GM12864 (cell line): ENCODE data around the gene FGF1.

Source experiments
- DNase-seq: peaks from one replicate; pipeline ENCODE4 v3.0.0-alpha.2; 2011; ENCODE audit warnings: low read depth
- H3K4me3 ChIP-seq: 2 replicates; pipeline ENCODE4 v1.5.1; 2011; ENCODE audit warnings: mild to moderate bottlenecking, low read depth, low read length, control low read depth
- TF ChIP-seq, protein P1 (sequence below): IDR thresholded peaks from 2 replicates; pipeline ENCODE4 v1.5.1; 2011; ENCODE audit warnings: low read depth, mild to moderate bottlenecking, moderate library complexity, low read length, control low read depth, inconsistent platforms; ENCODE audit errors: missing control alignments

FGF1 gene

DNA sequence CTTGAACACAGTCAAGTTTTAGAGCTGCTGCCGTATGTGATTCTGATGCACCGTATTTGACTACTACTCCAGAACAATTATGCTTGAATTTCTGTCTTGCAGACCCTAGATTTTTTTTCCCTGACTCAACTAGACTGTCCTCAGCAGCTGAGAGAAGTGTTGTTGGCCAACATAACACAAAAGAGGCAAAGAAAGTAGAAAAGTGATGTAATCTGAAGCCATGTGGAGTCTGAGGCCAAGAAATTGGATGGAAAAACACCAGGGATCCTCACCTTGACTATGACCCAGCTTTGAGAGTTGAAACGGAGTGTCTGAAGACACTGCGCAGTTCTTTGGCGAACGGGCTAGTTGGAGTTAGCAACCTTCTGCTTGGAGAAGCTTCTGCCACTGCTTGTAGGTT, 36.3 kb upstream of the FGF1 start:
- TF ChIP-seq, protein P1, sequence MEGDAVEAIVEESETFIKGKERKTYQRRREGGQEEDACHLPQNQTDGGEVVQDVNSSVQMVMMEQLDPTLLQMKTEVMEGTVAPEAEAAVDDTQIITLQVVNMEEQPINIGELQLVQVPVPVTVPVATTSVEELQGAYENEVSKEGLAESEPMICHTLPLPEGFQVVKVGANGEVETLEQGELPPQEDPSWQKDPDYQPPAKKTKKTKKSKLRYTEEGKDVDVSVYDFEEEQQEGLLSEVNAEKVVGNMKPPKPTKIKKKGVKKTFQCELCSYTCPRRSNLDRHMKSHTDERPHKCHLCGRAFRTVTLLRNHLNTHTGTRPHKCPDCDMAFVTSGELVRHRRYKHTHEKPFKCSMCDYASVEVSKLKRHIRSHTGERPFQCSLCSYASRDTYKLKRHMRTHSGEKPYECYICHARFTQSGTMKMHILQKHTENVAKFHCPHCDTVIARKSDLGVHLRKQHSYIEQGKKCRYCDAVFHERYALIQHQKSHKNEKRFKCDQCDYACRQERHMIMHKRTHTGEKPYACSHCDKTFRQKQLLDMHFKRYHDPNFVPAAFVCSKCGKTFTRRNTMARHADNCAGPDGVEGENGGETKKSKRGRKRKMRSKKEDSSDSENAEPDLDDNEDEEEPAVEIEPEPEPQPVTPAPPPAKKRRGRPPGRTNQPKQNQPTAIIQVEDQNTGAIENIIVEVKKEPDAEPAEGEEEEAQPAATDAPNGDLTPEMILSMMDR, result no peak
- H3K4me3 ChIP-seq, result no peak overlapping the region
- no peak for DNase-seq

DNA sequence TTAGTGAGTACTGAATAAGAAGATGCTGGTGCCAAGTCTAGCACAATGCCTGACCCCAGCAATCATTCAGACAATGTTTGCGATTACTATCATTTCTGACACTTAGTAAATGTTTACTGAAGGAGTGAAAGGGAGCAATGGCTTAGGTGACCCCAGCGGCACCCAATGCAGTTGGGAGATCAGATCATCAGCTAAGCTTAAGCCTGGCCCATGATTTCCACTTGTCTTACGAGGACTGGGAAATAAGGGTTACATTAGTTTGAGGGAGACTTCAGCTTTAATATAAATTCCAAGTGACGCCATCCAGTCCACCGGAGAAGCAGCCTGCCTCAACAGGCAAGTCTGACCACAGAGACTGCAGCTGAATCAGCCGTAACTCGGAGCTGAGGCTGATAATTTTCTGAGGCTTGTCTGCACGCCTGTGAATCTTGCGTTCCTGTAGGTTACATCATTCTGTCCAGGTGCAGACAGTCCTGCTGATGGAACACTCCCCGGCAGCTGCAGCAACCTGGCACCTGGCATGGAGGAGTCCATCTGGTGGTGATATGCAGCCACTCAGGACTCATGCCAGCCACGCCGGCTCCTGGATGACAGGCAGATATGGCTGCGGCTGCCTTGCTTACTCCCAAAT, 34.9 kb upstream of the FGF1 start:
- TF ChIP-seq, protein P1, result no peak
- no peak for DNase-seq
- H3K4me3 ChIP-seq, result no peak overlapping the region

DNA sequence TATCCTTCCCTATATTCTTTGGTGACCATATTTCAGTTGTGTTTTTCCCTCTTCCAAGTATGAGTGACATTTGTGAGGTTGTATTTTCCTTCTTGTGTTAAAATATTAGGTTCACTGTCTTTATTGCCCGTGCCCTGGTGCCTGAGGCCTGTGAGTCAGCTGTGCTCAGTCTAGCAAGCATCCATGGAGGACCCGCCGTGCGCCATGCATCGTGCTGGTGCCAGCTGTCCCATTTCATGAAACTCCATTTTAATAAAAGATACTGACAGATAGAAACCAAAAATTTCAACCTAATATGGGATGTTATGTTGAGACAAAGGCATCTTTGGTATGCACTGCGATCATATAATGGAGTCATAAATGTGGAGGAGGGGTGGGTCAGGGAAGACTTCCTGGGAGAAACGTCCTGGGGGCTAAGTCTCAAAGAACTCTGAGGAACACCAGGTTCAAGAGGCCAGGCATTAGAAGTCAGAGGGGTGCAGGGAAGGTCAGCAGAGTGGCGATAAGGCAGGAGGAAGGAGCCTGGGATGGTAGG, 34.0 kb upstream of the FGF1 start:
- no peak for DNase-seq
- TF ChIP-seq, protein P1, result no peak
- no peak overlapping the region for H3K4me3 ChIP-seq

DNA sequence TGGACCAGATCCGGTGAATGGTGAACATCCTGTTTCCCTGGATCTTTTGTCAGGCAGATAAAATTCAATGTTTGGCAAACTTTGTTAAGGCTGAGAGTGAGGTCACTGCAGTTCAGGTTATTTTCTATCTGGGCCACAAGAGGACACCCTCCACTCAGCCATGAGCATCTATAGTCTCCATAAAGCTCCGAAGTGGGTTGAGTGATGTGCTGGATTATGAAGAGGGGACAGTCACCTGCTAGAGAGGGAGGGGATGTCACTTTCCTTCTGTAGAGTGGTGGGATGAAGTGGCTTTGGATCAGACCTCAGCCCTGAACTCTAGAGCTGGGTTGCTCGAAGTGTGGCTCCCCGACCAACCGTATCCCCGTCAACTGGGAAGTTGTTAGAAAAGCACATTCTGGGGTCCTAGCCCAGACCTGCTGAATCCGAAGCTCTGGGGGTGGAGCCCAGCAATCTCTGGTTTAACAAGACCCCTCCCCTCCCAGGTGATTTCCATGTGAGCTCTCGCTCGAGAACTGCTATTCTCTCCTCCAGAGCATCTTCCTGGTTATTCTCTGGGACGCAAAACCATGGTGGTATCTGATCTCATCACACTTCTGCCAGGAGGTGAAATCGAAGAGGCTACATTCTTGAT, 31.8 kb upstream of the FGF1 start:
- TF ChIP-seq, protein P1, result peak; percentile 61
- H3K4me3 ChIP-seq, result no peak overlapping the region
- DNase-seq, result no peak

DNA sequence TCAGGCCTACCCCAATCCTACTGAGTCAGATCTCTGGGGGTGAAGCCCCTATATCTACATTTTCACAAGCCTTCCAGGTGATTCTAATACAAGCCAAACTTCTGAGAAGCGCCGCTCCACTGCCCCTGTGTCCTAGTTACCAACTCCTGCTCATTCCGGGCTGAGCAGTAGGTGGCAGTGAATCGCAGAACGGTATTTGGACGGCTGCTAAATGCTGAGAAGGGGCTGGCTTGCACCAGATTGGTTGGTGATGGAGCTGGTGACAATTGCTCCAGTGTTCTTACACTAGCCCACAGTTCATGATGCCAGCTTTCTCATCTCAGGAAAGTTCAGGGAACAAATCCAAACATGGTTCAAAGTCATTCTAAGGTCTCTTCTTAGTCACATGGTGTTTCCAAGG, 31.1 kb upstream of the FGF1 start:
- no peak overlapping the region for H3K4me3 ChIP-seq
- peak; percentile 12 for DNase-seq
- TF ChIP-seq, protein P1, result peak; percentile 52

DNA sequence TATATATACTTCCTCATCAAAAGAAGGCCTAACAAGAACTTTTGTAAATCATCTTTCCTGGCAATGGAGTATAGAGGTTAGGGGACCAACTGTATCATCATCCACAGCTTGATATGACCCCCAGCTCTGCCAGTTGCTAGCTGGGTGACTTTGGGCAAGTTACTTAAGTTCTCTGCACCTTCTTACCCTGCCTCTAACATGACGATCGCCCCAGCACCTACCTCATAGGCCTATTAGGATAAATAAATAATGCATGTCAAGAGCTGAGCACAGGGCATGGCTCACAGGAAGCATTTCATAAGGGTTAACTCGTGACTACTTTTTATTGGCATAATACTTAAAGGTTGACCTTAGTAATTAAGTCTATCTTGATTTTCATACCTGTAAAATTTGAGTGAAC, 29.4 kb upstream of the FGF1 start:
- TF ChIP-seq, protein P1, result no peak
- H3K4me3 ChIP-seq, result no peak overlapping the region
- no peak for DNase-seq

DNA sequence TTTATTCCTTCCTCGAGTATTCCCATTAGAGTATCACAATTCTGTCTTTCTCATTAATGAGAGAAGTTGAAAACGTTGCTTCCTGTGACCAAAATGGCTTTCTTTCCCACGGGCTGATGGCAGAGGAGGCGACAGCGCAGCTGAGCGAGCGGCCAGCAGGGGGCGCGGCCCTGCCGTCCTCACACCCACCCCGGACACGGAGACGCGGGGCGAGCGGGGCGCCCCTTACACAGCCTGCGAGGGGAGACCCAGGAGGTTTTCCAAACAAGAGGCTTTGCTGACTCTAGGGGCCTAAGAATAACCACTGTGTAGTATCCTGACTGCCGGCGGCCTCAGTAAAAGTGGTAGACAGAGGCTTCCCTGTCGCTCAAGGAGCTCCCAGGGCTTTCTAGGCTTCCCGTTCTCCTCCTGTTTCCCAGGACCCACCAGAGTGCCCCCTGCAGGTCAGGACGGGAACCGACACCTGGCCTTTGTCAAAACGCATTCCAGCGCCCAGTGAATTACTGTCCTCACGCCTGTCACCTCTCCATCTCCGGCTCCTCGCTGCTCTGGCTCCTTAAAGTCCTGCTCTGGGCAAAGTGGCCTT, 27.3 kb upstream of the FGF1 start:
- TF ChIP-seq, protein P1, result peak; percentile 80
- H3K4me3 ChIP-seq, result peak overlapping the region; percentile 53
- peak; percentile 54 for DNase-seq
